DMS153 treated with DMSO at 0.1 percent for 48 hours (cell line): Measurements from ENCODE around the gene IFNA4.
"Not testable (repeated sequence)": the region's sequence is repeated elsewhere in the genome, so short reads cannot be mapped to it uniquely, and the experiment has no call there.

Experiments
- DNase-seq: peaks from one replicate; lab custom pipeline; 2025; ENCODE audit not compliant: unreplicated experiment; lab: John Stamatoyannopoulos, UW

The IFNA4 gene

DNA sequence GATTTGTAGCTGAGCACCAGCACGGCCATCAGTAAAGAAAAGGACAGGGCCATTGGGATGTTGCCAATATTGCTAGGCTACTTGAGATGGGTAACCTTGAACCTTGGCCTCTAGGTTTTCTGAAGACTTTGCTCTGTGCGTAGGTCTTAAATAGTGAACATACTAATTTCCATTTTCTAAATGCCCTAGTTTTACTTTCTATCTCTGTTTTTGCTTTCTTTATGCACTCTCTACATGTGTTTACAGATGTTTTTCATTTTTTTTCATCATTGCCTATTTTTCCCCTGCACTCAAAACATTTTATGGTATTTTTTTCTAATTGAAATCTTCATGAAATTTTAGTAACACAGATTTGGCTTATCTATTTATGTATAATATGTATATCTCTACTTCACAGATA lies 20.8 kb downstream of the IFNA4 start, which contains the start of gene IFNA21:
TSS of gene IFNA21 (minus strand) at position 101 of the 400 bp plus-strand sequence. CDS start at position 53, 48 bp downstream.
- DNase-seq = not testable (repeated sequence)

DNA sequence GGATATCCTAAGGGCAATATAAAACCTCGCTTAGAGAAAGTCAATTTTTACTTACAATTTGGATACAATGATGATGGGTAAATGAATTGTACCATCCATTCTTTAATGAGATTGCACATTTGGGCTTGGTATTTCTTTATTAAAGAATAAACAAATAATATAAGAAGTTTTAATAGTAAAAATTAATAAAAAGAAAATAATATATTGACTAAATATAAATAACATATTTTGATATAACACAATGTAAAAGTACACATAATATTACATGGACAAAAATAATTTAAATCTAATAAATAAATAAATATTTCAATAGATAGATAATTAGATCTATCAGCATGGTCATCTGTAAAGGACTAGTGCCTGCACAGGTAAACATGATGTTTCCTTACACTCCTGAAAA lies 21.9 kb downstream of the IFNA4 start:
- DNase-seq = no peak

DNA sequence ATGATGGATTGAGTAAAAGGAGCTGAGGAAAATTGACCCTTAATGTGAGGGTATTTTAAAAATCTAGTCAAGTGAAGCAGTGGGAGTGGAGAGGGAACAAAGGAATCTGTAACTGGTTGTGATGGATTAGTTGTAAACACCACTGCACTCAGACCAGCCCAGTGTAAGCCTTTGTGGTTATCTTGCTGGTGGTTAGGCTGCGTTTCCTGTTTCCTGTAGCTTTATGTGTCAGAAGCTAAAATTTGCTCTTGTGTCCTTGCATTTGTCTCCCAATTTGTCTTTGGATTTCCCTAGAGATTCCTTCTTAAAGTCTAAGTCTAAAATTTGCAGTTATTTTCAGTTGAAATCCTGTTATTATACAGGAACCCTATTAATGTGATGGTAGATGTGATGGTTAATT lies 27.2 kb downstream of the IFNA4 start:
- DNase-seq = no peak

DNA sequence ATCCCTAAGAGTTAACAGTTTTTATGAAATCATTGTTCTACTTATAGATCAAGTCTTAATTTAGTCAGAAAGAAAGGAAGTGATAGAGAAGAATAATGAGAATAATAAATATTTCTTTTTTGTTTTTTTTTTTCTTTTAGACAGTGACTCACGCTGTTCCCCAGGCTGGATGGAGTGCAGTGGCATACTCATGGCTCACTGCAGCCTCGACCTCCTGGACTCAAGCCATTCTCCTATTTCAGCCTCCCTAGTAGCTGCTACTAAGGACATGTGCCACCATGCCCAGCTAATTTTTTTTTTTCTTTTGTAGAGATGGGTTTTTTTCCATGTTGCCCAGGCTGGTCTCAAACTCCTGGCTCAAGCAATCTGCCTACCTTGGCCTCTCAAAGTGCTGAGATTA lies 31.9 kb downstream of the IFNA4 start:
- no peak for DNase-seq

DNA sequence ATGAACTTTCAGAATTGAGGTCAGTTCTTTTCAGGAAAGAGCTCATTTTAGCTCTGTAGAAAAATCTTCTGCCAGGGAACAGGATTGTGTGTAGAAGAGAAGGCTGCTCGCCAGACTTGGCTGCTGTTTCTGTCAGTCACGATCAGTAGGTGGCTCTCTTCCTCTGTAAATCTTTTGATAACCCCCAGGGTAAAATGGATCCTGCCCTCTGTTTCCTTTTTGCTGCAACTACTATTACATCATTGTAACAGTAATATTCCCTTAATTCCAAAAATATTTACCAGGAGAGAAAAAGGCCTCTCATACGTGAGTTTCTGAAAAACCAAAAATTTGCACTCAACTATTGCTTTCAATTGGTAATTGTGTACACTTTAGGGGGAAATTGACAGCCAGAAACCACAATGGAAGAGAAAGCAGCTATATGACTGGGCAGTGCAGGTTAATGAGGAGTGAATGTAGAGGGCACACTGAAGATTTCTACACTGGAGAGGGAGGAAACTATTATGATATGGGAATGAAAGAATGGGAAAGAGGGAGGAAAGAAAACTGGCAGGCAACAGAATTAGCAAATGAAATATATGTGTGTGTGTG lies 33.3 kb downstream of the IFNA4 start:
- DNase-seq = peak; percentile 13

DNA sequence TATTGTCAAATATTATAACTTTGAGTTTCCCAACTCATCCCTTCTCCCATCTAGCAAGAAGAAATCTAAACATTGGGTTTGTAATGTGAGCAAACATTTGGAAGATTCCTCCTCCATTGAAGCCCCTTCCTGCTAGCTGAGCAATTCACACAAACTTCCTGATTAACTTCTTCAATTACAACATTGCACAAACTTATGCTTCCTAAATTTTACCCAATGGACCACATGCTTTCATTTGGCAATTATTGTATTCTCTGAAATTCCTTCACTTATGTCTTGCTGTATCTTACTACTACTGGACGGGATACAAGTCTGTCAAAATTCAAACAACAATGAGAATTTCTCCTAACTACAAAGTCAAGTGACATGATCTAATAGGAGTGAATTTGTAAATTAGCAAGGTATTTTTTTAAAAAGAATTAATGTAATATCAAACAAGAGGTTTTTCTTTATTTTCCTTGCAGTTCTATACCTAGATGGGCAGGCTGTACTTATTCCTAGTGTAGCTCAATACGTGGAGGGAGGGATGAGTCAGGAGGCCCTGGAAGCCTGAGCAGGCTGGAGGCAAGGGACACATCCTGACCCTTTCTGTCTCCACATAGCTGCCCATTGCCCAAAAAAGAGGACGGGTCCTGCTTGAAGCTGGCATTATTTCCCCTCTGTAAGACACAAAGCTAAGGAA lies 33.9 kb downstream of the IFNA4 start:
- no peak for DNase-seq

DNA sequence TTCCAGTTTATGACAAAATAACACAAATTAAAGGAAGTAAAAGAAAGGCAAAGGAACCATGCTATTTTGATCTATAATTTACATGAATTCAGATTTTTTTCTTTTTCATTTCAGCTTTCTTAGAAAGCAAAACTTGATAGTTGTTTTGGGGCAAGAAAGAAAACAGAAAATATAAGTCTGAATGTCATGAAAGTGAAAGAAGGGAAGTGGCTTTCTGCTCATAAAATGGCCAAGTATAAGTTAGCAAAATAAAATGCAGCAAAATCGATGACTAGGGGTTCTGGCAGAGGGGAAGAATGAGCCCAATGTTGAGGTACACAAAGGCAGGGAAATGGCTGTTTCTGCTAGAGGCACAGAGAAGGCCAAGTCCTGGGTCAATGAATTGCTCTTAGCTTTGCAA lies 42.8 kb downstream of the IFNA4 start:
- no peak for DNase-seq

DNA sequence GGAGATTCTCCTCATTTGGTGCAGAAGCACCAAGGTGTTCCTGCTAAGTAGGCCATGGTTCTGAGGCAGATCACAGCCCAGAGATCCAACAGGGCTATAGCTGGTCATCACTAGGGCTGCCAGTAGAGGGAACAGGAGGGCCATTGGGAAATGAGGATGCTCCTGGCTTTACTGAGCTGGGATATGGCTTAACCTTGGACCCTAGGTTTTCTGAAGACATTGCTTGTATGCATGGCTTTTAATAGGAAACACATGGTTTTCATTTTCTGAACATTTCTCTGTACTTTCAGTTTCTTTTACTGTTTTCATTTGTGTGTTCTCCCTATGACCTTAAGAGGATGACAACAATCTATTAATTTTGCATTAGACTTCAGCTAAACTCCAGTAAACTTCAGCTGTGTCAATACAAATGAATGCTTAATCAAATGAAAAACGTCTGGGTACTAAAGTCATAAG lies 45.9 kb downstream of the IFNA4 start, which contains the start of gene IFNW1:
TSS of gene IFNW1 (minus strand) at position 406 of the 456 bp plus-strand sequence. CDS start at position 144, 262 bp downstream.
- DNase-seq = no peak

DNA sequence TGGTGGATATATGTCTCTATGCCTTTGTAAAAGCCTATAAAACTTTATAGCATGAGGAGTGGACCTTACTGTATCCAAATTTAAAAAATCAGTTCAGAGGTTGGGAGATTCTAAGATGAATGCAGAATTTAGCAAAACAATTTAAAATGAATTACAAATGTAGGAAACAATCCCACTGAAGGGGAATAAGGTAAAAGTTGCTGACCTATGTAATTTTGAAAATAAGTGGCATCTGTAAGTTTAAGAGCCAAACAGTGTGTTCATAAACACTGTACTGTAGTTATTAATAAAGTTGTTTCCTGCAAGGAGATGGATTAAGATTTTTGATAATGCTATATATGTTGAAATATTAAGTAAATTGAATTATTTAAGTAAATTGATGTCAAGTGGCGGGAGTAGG lies 50.4 kb downstream of the IFNA4 start:
- DNase-seq = no peak
